Myocyte (in vitro differentiated cells): Measurements from ENCODE around the gene RPSA. TPM values are rescaled to one million over a fixed set of nuclear protein-coding genes. Genes with fewer than 3 reads are reported as not detected.
"Not testable (repeated sequence)": the region's sequence is repeated elsewhere in the genome, so short reads cannot be mapped to it uniquely, and the experiment has no call there.

Source experiments
- DNase-seq: peaks from one replicate; pipeline ENCODE4 v3.0.0-alpha.2; 2012; ENCODE audit warnings: low read depth
- total RNA-seq: library from RNA; depleted of rRNA; stranded (reverse); fragments of >200 nt; gene quantifications from 2 replicates; pipeline ENCODE4 v1.2.3, GENCODE V29; 2014

Gene RPSA
- total RNA-seq, 1 donor from 2014 or later, result 1,060 TPM

DNA sequence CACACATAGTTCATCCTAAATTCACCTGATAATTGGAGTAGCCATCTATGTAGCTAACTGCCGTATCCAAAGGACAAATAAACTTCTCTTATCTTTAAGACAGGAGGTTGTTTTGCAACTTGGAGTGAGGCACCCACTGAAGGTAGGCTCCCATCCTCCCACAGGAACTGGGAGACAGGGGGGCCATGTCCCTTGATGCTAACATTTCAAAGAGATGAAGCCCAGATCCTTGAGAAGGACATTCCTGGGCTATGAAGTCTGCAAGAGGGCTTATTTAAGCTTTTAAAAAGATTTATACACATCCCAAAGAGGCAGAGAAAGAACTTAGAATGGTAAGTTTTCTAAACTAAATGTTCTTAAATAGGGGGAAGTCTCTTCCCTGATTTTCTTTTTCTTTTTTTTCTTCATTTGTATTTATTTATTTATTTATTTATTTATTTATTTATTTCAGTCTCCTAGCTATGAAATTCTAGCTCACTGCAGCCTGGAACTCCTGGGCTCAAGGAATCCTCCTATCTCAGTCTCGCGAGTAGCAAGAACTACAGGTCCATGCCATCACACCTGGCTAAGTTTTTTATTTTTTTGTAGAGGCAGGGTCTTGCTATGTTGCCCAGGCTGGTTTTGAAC lies 48.2 kb downstream of the RPSA start:
- DNase-seq, result no peak

DNA sequence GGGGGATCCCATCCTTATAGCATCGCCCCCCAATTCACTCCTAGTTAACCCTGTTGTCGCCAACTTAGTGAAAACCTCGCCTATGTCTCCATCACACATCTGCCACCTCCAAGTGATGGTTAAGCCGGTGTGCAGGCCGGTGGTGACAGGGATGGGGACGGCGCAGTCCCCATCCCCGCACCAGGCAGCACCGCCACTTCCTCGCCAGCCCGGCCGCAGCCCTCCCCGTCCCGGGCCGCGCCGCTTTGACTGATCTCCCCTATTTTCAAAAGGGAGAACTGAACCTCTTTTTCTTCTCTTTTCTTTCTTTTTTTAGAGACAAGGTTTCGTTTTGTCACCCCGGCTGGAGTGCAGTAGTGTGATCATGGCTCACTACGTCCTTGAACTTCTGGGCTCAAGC lies 49.6 kb downstream of the RPSA start:
- no peak for DNase-seq

DNA sequence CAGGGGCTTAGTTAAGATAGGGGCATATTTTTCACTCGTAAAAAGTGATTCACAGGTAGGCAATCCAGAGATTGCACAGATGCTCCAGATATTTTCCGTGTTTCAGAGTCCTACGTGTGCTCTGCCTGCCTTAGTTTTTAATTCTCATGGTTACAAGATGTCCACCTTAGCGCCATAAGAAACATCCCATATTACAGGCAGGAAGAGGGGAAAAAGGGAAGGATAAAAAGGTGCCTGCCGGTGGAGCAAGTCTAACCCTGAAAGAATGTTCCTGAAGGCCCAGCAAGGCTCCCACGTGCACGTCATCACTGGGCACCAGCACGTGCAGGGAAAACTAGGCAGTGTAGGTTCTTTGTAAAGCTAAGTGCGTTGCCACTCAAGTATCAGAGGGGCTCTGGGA lies 50.8 kb downstream of the RPSA start:
- DNase-seq, result no peak

DNA sequence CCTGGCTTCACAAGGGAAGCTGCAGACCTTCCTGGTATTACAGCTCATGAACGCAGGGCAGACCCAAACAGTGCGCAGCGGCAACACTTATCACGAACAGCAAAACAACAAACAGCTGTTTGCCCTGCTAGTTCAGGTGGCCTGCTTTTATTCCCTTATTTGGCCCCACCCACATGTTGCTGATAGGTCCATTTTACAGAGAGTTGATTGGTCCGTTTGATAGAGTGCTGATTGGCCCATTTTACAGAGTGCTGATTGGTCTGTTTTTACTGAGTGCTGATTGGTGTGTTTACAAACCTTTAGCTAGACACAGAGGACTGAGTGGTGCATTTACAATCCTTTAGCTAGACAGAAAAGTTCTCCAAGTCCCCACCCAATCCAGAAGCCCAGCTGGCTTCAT lies 52.1 kb downstream of the RPSA start:
- not testable (repeated sequence) for DNase-seq

DNA sequence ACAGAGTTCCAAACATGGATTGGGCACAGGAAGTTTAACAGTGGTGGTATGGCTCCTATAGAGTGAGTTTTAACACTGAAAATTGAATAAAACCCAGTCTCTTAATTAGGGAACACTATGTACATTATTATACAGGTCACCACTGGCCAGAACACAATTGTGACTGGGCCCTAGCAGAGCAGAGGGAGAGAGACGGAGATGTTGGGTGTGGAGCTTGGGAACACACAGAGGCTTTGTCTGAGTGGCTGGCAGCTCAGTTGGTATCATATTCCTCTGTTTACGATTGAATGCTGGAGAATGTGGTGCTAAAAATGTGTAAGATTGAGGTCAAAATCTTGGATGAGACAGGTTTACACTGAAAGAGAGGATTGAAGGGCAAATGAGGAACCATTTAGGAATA lies 54.2 kb downstream of the RPSA start:
- no peak for DNase-seq

Other genes with a start within 250 kb of the RPSA start
- gene XIRP1, start 214.1 kb upstream of the RPSA start, total RNA-seq, result 104 and 142 TPM in 2 replicates
- not detected in 2 replicates for gene CX3CR1, start 126.7 kb upstream of the RPSA start, total RNA-seq
- not detected in 2 replicates for gene CCR8, start 77.0 kb upstream of the RPSA start, total RNA-seq
- gene SLC25A38, start 23.4 kb upstream of the RPSA start, total RNA-seq, result 25.5 and 28.5 TPM in 2 replicates
- not detected in 2 replicates for gene MOBP, start 61.0 kb downstream of the RPSA start, total RNA-seq